SK-N-MC (cell line): ENCODE results near the gene IGF2BP3.

ENCODE experiments used
- DNase-seq: peaks from one replicate; pipeline ENCODE4 v3.0.0-alpha.2; 2011; ENCODE audit warnings: low read depth, low spot score
- H3K27ac ChIP-seq: fragments of 200-600 bp; sonication (generic); 2 replicates; pipeline ENCODE4 v1.5.1; 2016; ENCODE audit warnings: mixed run types
- H3K36me3 ChIP-seq: fragments of 200-600 bp; sonication (generic); 2 replicates; pipeline ENCODE4 v1.6.1; 2017; ENCODE audit warnings: antibody characterized with exemption, low read length, mixed read lengths; ENCODE audit not compliant: insufficient read depth
- H3K4me3 ChIP-seq: fragments of 200-600 bp; sonication (generic); 2 replicates; pipeline ENCODE4 v1.5.1; 2016
- H3K9ac ChIP-seq: fragments of 200-600 bp; sonication (generic); 2 replicates; pipeline ENCODE4 v1.8.0; 2017; ENCODE audit warnings: mixed run types, mixed read lengths; ENCODE audit not compliant: insufficient read length
- H3K9me3 ChIP-seq: fragments of 200-600 bp; sonication (generic); 2 replicates; pipeline ENCODE4 v1.6.1; 2017; ENCODE audit warnings: low read depth, mild to moderate bottlenecking, antibody characterized with exemption, low read length, moderate library complexity, mixed read lengths
- EZH2 ChIP-seq: fragments of 200-600 bp; sonication (generic); IDR thresholded peaks from one replicate; pipeline ENCODE4 v1.6.1; 2017; ENCODE audit warnings: antibody characterized with exemption
- FOXP2 ChIP-seq: optimal IDR thresholded peaks from 2 replicates; pipeline ENCODE3; 2011; ENCODE audit warnings: mild to moderate bottlenecking, moderate library complexity; ENCODE audit not compliant: insufficient read depth; ENCODE audit errors: extremely low read length, control extremely low read depth
- POLR2AphosphoS5 ChIP-seq: IDR thresholded peaks from 2 replicates; pipeline ENCODE4 v1.6.1; 2012; ENCODE audit warnings: mild to moderate bottlenecking, low read depth, low read length, borderline replicate concordance

The IGF2BP3 gene

DNA sequence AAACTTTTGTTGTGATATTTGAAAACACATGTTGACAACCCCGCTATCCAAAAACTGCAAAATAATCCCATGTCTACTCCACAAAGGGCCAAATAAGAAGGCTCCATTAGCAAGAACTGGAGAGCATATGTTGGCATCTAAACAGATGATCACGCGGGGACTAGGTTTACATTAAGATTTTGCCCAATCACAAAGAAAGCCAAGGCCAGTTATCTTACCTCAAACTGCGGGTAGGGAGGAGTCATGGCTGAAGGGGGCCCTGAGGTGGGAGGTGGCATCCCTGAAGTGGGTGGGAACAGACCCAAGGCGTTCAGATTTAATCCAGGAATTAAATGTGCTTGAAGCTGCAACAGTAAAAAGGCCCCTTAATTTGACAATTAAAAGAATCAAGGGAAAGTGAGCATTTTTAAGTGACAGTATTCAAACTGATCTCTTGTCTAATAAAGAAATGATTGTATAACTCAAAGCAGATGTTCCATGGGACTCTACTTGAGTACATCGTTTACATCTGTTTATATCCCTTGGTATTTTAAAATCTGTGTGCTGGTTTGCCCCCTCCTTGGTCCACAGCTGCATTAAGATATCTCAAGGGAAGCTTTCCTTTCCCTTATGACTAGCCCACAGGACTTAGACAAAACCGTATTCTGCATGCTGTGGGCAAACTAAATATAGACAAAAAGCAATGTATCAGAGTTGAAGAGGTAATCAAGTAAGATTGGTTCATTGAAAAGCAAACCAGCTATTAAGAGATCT lies 128.3 kb downstream of the IGF2BP3 start:
- Histone ChIP-seq H3K27ac (peak overlapping the region; percentile 90), H3K9ac (no peak overlapping the region), H3K4me3 (peak overlapping the region; percentile 14), H3K9me3 (0 out of 2 replicates have a peak, but pooled peaks cover 3% of the 10 kb centered on the region), H3K36me3 (peaks cover 77% of the 10 kb centered on the region)
- TF ChIP-seq POLR2AphosphoS5 (no peak), EZH2 (no peak), FOXP2 (no peak)
- DNase-seq: no peak

- TF ChIP-seq POLR2AphosphoS5 (no peak), EZH2 (no peak), FOXP2 (no peak)
- Histone ChIP-seq H3K9ac (no peak overlapping the region), H3K36me3 (peaks cover 77% of the 10 kb centered on the region), H3K27ac (no peak overlapping the region), H3K9me3 (0 out of 2 replicates have a peak, but pooled peaks cover 3% of the 10 kb centered on the region), H3K4me3 (no peak overlapping the region)
- no peak for DNase-seq
These were observed 131.4 kb downstream of the IGF2BP3 start for GRCh38 chr7:23338863-23339262.

DNA sequence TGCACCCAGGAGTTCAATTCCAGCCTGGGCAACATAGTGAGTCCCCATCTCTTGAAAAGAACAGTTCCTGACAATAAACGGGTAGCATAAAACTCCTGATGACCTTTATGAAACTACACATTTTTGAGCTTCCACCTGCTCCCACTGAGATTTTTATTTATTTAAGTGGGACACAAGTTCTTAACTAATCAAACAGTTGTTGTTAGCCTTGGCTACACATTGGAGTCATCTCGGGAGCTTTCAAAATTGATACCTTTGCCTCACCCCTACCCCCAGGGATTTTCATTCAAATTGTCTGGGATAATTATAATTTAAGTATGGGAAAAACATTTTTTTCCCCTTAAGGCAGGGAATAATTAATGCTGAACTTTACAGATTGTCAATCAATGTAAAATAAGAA lies 131.9 kb downstream of the IGF2BP3 start:
- H3K36me3 ChIP-seq: peaks cover 77% of the 10 kb centered on the region
- DNase-seq: no peak

DNA sequence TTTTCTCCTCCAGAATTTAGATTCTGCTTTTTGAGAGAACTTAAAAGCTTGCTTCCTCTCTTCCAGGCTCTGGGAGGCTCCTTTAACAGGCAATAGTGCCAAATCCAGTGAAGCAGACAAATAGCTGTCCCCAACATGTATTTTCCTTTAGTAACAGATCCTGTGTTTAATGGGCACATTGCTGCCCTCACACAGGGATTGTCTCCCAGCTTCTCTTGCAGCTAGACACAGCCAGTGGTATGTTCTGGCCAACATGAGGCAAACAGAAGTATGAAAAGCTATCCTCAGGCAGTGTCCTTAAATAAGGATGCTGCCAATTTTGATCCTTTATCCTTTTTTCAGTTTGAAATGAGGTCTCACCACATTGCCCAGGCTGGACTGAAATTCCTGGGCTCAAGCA lies 132.9 kb downstream of the IGF2BP3 start:
- peaks cover 82% of the 10 kb centered on the region for H3K36me3 ChIP-seq
- H3K27ac ChIP-seq: no peak overlapping the region
- 0 out of 2 replicates have a peak, but pooled peaks cover 3% of the 10 kb centered on the region for H3K9me3 ChIP-seq
- no peak overlapping the region for H3K9ac ChIP-seq
- H3K4me3 ChIP-seq: no peak overlapping the region
- TF ChIP-seq FOXP2 (no peak), EZH2 (no peak), POLR2AphosphoS5 (no peak)
- DNase-seq: no peak

More for the DNA sequence above, 131.9 kb downstream of the IGF2BP3 start:
- Histone ChIP-seq H3K9me3 (0 out of 2 replicates have a peak, but pooled peaks cover 3% of the 10 kb centered on the region), H3K27ac (no peak overlapping the region), H3K4me3 (no peak overlapping the region), H3K9ac (no peak overlapping the region)
- no peak for TF ChIP-seq POLR2AphosphoS5
- TF ChIP-seq EZH2: no peak
- TF ChIP-seq FOXP2: no peak

DNA sequence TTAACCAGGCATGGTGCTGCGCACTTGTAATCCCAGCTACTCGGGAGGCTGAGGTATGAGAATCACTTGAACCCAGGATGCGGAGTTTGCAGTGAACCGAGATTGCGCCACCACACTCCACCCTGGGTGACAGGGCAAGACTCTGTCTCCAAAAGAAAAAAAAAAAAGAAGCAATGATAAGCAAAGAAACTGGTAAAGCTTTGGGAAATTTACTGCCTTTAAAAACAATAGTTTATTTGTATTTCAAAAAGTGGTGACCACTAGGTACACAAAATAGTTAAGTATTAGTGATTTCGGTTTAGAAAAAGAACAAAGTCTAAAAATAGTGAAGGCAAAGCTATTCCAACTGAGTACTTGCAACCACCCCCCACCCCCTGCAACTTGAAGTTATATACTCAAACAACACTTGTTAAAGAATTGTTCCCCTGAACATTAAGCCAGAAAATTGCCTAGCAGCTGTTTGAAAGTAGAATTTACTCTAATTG lies 133.4 kb downstream of the IGF2BP3 start:
- Histone ChIP-seq H3K36me3 (peaks cover 85% of the 10 kb centered on the region), H3K4me3 (no peak overlapping the region), H3K27ac (no peak overlapping the region), H3K9me3 (0 out of 2 replicates have a peak, but pooled peaks cover 3% of the 10 kb centered on the region), H3K9ac (no peak overlapping the region)
- TF ChIP-seq FOXP2 (no peak), POLR2AphosphoS5 (no peak), EZH2 (no peak)
- DNase-seq: no peak

DNA sequence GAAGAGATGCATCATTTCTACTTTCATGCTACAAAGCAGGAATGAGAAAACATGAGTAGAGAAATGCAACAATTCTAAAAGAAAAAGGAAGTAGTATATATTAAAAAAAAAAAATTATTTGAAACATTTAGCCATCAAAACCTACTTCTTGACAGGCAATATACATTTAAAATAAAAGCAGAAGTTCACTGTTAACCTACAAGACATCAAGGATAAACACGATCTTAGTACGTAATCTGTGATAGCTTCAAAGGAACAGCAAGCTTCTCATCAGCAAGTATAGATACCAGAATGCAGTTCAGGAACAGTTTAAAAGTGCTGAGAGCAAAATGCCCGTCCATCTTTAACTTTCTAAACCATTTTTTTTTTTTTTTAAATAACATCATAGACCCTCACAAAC lies 134.2 kb downstream of the IGF2BP3 start:
- TF ChIP-seq POLR2AphosphoS5: no peak
- no peak for TF ChIP-seq FOXP2
- TF ChIP-seq EZH2: no peak
- H3K27ac ChIP-seq: no peak overlapping the region
- H3K4me3 ChIP-seq: no peak overlapping the region
- H3K36me3 ChIP-seq: peaks cover 88% of the 10 kb centered on the region
- DNase-seq: no peak
- no peak overlapping the region for H3K9ac ChIP-seq
- 0 out of 2 replicates have a peak, but pooled peaks cover 3% of the 10 kb centered on the region for H3K9me3 ChIP-seq

DNA sequence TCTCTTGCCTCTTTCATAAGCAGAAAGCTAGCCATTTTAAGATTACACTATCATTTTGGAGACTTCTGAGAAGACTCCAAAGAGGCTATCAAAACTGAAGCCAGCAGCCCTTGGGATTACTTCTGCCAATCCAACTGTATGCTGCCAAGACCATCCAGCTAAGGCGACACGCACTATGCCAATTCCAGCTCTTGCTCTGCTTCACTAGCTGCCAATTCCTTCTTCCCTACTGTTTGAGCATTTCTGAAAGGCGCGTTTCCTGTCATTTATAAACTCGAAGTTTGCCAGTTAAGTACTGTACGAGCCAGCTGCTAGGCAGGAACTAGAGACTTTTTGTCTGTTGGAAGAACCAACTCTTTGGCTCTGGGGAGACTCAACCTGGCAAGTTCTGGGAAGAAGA lies 134.7 kb downstream of the IGF2BP3 start:
- H3K36me3 ChIP-seq: peaks cover 88% of the 10 kb centered on the region
- H3K4me3 ChIP-seq: no peak overlapping the region
- H3K27ac ChIP-seq: peak overlapping the region; percentile 52; the same call in 1 of the 2 replicates
- H3K9ac ChIP-seq: no peak overlapping the region
- TF ChIP-seq POLR2AphosphoS5 (no peak), EZH2 (no peak), FOXP2 (no peak)
- 0 out of 2 replicates have a peak, but pooled peaks cover 3% of the 10 kb centered on the region for H3K9me3 ChIP-seq
- DNase-seq: no peak

GRCh38 chr7:23335136-23335535 lies 135.2 kb downstream of the IGF2BP3 start:
- DNase-seq: no peak
- no peak for TF ChIP-seq POLR2AphosphoS5
- no peak for TF ChIP-seq EZH2
- TF ChIP-seq FOXP2: no peak
- H3K4me3 ChIP-seq: no peak overlapping the region
- peak overlapping the region; percentile 52; the same call in 1 of the 2 replicates for H3K27ac ChIP-seq
- H3K9me3 ChIP-seq: 0 out of 2 replicates have a peak, but pooled peaks cover 3% of the 10 kb centered on the region
- H3K9ac ChIP-seq: no peak overlapping the region
- H3K36me3 ChIP-seq: peaks cover 86% of the 10 kb centered on the region
